Activated CD4-positive, alpha-beta T cell treated with anti-CD3 and anti-CD28 coated beads, Interleukin-2, amount 10 ng/mL, durations not matched to agents 24 days and 14 days (primary cell): ENCODE results near the gene RERE. TPM values are rescaled to one million over a fixed set of nuclear protein-coding genes. Genes with fewer than 3 reads are reported as not detected.
A peak's percentile ranks its signal among the peaks of the same experiment; 100 is the strongest.
"Not testable (repeated sequence)": the region's sequence is repeated elsewhere in the genome, so short reads cannot be mapped to it uniquely, and the experiment has no call there.

ENCODE experiments used
- DNase-seq: peaks from one replicate; pipeline ENCODE4 v3.0.0; 2022
- H3K27ac Mint-ChIP-seq: one replicate; pipeline ENCODE4 v1.8.0; 2022; ENCODE audit warnings: mild to moderate bottlenecking, mixed read lengths
- H3K27me3 Mint-ChIP-seq: one replicate; pipeline ENCODE4 v1.8.0; 2022; ENCODE audit warnings: mixed read lengths
- H3K36me3 Mint-ChIP-seq: one replicate; pipeline ENCODE4 v1.8.0; 2022; ENCODE audit warnings: low read depth, mild to moderate bottlenecking, mixed read lengths
- H3K4me1 Mint-ChIP-seq: one replicate; pipeline ENCODE4 v1.8.0; 2021; ENCODE audit warnings: mixed read lengths
- H3K4me3 Mint-ChIP-seq: one replicate; pipeline ENCODE4 v1.8.0; 2022; ENCODE audit warnings: mild to moderate bottlenecking, moderate library complexity, mixed read lengths
- H3K9me3 Mint-ChIP-seq: one replicate; pipeline ENCODE4 v1.8.0; 2021; ENCODE audit warnings: mixed read lengths
- intact Hi-C: fragments of 100-400 bp; cut with micrococcal nuclease; formaldehyde crosslinking; loops from one replicate; pipeline ENCODE4 v1.15.1; 2023
- total RNA-seq: library from RNA; stranded (reverse); gene quantifications from 2 replicates; pipeline ENCODE4 v1.2.3, GENCODE V29; 2022

The RERE gene
- total RNA-seq, 1 donor from 2014 or later, result 85.6 TPM

DNA sequence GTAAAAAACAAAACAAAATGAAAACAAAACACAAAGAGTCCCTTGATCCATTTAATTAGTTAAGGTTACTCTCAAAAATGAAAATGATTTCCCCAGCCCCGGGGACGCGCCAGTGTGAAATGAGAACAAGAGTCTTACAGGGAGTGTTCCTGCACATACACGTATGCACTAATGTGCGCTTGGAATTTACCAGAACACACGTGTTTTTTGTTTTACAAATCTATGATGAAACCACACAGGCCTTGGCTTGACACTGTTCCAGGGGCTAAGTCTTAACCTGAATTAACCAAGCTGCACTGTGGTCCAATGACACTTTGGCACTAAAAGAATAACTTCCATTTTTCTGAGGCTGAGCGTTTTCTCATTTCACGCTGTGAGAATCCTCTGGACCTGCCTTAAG lies 435.8 kb downstream of the RERE start:
- no peak overlapping the region for H3K27ac Mint-ChIP-seq

GRCh38 chr1:8380310-8380709 lies 437.1 kb downstream of the RERE start:
- not testable (repeated sequence) for H3K9me3 Mint-ChIP-seq, DNase-seq, H3K27me3 Mint-ChIP-seq, H3K27ac Mint-ChIP-seq, H3K4me3 Mint-ChIP-seq
- H3K4me1 Mint-ChIP-seq, result peaks cover 53% of the 10 kb centered on the region
- intact Hi-C loops, result loop anchor here (5.0 kb wide), 1 partner anchor 42 kb away; no protein-coding TSS in a partner anchor
- H3K36me3 Mint-ChIP-seq, result peaks cover 12% of the 10 kb centered on the region

More for the DNA sequence above, 435.8 kb downstream of the RERE start:
- no peak for DNase-seq
- no peaks in the 10 kb centered on the region for H3K27me3 Mint-ChIP-seq
- intact Hi-C loops, result loop anchor here (5.0 kb wide), 1 partner anchor 41 kb away; no protein-coding TSS in a partner anchor
- peaks cover 52% of the 10 kb centered on the region for H3K4me1 Mint-ChIP-seq
- H3K36me3 Mint-ChIP-seq, result peaks cover 19% of the 10 kb centered on the region
- H3K4me3 Mint-ChIP-seq, result no peak overlapping the region
- no peaks in the 10 kb centered on the region for H3K9me3 Mint-ChIP-seq

DNA sequence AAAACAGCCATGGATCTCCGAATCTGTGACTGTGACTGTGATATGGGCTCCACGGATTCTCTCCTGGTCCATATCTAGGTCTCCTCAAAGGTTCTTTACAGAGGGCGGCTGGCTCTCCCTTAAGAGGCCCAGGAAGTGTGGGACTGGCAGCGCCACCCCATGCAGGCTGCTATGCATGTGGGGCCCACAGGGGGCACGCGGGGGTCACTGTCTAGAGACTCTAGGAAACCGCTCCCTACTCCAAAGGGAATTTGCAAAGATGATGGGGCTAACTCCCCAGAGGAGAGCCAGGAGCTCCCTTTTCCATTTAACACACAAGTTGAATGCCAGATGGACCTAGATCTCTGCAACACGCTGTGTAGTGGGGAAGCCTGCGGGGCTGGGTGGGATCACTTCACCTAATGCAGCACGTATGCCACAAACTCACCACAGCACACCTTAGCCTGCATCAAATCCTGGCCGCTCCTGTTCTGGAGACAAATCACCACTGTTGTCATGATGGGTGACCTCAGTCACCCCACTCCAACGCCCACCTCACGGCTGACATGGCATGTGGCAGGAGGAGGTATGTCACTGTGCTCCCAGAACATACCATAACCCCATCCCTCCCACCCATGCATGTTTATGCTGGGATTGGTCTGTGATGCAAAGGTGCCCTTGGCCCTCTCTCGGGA lies 437.8 kb downstream of the RERE start:
- Mint-ChIP-seq H3K27me3 (no peaks in the 10 kb centered on the region), H3K9me3 (no peaks in the 10 kb centered on the region), H3K36me3 (peaks cover 15% of the 10 kb centered on the region), H3K4me1 (peaks cover 53% of the 10 kb centered on the region), H3K27ac (no peak overlapping the region), H3K4me3 (no peak overlapping the region)
- intact Hi-C loops, result loop anchor here (5.0 kb wide), 1 partner anchor 43 kb away; no protein-coding TSS in a partner anchor
- no peak for DNase-seq

DNA sequence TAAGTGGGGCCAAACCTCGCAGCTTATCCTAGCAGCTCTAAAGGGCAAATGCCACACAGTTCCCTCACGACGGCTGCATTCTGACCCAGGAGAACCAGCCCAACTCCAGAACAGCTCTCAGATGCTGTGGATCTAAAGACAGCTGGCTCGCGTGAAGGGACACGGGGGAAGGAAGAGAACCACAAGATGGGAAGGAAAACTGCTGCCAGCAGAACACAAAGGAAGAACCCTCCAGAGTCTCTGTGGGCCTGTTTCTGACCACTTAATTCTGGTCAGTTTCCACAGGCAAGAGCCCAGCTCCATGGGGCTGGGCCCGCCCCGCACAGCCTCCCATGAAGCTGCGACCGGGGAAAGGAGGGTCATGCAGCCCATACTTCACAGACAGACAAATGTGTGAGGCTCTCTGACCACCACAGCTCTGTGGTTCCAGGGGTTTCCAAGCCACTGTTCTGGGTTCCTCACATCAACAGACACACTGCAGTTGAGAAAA lies 438.4 kb downstream of the RERE start:
- no peak for DNase-seq
- Mint-ChIP-seq H3K36me3 (peaks cover 16% of the 10 kb centered on the region), H3K27me3 (no peaks in the 10 kb centered on the region), H3K4me3 (no peak overlapping the region), H3K27ac (peak overlapping the region; percentile 14), H3K9me3 (no peaks in the 10 kb centered on the region), H3K4me1 (peaks cover 51% of the 10 kb centered on the region)
- intact Hi-C loops, result no loop called here

- intact Hi-C loops, result no loop called here
- Mint-ChIP-seq H3K36me3 (peaks cover 16% of the 10 kb centered on the region), H3K4me1 (peaks cover 47% of the 10 kb centered on the region), H3K27me3 (no peaks in the 10 kb centered on the region), H3K9me3 (no peaks in the 10 kb centered on the region), H3K4me3 (no peak overlapping the region), H3K27ac (no peak overlapping the region)
- DNase-seq, result no peak
Observed at GRCh38 chr1:8378178-8378577, 439.3 kb downstream of the RERE start.

DNA sequence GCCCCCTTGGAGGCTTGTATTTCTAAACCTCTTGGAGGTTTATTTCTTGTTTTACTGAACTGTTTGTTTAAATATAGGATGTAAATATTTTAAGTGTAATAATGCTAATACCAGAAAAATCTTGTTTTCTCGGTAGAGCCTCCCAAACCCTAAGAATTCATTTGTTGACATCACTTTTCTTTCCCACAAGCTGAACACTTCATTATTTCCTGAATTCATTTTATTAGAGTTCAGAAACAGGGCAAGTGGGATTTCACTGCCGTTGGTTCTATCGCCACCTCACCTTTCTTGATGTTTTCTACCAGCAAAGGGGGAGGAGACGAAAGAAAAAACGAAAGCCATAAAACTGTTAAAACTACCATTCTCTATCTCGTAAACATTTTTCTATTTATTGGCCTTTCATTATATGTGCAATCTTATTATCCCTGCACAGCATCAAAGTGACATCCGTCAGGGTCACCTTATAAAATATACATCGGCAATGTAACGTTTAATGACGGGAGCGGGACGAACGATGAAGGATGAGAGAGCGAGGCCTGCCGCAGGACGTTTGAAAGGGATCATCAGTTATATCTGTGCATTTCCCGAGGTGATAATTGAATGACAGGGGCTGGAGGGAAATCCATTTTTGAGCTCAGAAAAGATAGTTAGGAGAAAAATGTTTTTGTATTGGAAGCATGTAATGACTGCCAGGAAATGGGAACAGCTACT lies 440.0 kb downstream of the RERE start:
- intact Hi-C loops, result no loop called here
- H3K9me3 Mint-ChIP-seq, result no peaks in the 10 kb centered on the region
- H3K4me3 Mint-ChIP-seq, result no peak overlapping the region
- peaks cover 42% of the 10 kb centered on the region for H3K4me1 Mint-ChIP-seq
- H3K27ac Mint-ChIP-seq, result no peak overlapping the region
- H3K27me3 Mint-ChIP-seq, result no peaks in the 10 kb centered on the region
- no peak for DNase-seq
- H3K36me3 Mint-ChIP-seq, result peaks cover 13% of the 10 kb centered on the region

DNA sequence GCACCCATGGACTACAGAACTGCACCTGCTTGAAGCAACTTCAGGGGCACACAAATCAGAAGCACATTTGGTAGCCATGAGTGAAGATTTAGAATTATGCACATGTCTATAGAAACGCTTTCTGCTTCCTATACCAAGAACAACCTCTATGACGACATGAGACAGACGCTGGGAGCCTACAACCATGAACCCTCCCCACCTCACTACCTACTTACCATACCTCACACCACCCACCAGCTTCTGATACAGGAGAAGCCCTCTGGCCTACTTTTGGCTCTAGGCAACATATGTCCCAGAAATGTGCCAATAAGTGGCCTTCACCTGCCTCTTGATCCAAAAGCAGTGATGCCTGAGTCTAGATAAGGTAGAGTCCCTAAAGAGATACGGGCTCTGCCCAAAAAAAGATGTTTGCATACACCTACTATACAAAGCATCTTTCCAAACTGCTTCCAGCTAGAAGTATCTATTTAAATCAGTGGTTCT lies 441.0 kb downstream of the RERE start:
- H3K27ac Mint-ChIP-seq, result peak overlapping the region; percentile 23

GRCh38 chr1:8374812-8375211 lies 442.6 kb downstream of the RERE start:
- peak; percentile 70 for DNase-seq
- H3K27me3 Mint-ChIP-seq, result no peaks in the 10 kb centered on the region
- intact Hi-C loops, result no loop called here
- H3K36me3 Mint-ChIP-seq, result peaks cover 12% of the 10 kb centered on the region
- peak overlapping the region; percentile 71 for H3K27ac Mint-ChIP-seq
- H3K4me1 Mint-ChIP-seq, result peaks cover 38% of the 10 kb centered on the region
- no peak overlapping the region for H3K4me3 Mint-ChIP-seq
- no peaks in the 10 kb centered on the region for H3K9me3 Mint-ChIP-seq

More for the DNA sequence above, 441.0 kb downstream of the RERE start:
- Mint-ChIP-seq H3K4me1 (peaks cover 37% of the 10 kb centered on the region), H3K27me3 (no peaks in the 10 kb centered on the region), H3K36me3 (peaks cover 13% of the 10 kb centered on the region), H3K4me3 (no peak overlapping the region), H3K9me3 (no peaks in the 10 kb centered on the region)
- intact Hi-C loops, result no loop called here
- DNase-seq, result no peak

- peaks cover 36% of the 10 kb centered on the region for H3K4me1 Mint-ChIP-seq
- H3K27ac Mint-ChIP-seq, result peak overlapping the region; percentile 71
Observed at GRCh38 chr1:8374356-8374755, 443.1 kb downstream of the RERE start.

GRCh38 chr1:8373581-8374241 lies 443.7 kb downstream of the RERE start:
- Mint-ChIP-seq H3K27ac (no peak overlapping the region), H3K27me3 (no peaks in the 10 kb centered on the region), H3K9me3 (no peaks in the 10 kb centered on the region), H3K36me3 (peaks cover 10% of the 10 kb centered on the region), H3K4me3 (no peak overlapping the region), H3K4me1 (peaks cover 31% of the 10 kb centered on the region)
- intact Hi-C loops, result no loop called here
- DNase-seq, result no peak

More at GRCh38 chr1:8374356-8374755, 443.1 kb downstream of the RERE start:
- no peaks in the 10 kb centered on the region for H3K9me3 Mint-ChIP-seq
- no peaks in the 10 kb centered on the region for H3K27me3 Mint-ChIP-seq
- no peak overlapping the region for H3K4me3 Mint-ChIP-seq
- intact Hi-C loops, result no loop called here
- peaks cover 12% of the 10 kb centered on the region for H3K36me3 Mint-ChIP-seq
- no peak for DNase-seq

DNA sequence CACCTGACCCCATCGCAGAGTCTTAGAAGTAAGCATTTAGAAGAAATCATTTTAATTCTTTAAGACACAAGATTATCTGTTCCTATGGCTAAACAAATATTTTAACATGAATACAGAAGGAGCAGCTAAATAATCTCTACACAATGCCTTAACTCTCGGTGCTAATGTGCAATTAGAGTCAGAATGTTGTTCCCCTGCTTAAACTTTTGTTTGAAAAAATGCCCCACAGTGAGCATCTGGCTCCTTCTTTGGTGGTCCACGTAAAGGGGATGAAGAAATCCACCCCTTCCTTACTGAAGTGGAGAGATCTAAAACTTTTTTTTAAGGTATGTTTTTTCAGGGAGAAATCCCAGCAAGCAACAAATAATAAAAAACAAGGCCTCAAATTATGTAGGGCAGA lies 444.3 kb downstream of the RERE start:
- DNase-seq, result no peak
- Mint-ChIP-seq H3K36me3 (peaks cover 10% of the 10 kb centered on the region), H3K4me3 (no peak overlapping the region), H3K27ac (no peak overlapping the region), H3K4me1 (peaks cover 25% of the 10 kb centered on the region), H3K9me3 (no peaks in the 10 kb centered on the region), H3K27me3 (no peaks in the 10 kb centered on the region)
- intact Hi-C loops, result no loop called here

GRCh38 chr1:8371372-8371991 lies 446.0 kb downstream of the RERE start:
- no peak for DNase-seq
- peaks cover 23% of the 10 kb centered on the region for H3K4me1 Mint-ChIP-seq

GRCh38 chr1:8370905-8371315 lies 446.5 kb downstream of the RERE start:
- Mint-ChIP-seq H3K9me3 (no peaks in the 10 kb centered on the region), H3K27ac (peak overlapping the region; percentile 31), H3K36me3 (peaks cover 15% of the 10 kb centered on the region), H3K4me1 (peaks cover 19% of the 10 kb centered on the region), H3K27me3 (no peaks in the 10 kb centered on the region), H3K4me3 (no peak overlapping the region)
- DNase-seq, result no peak
- intact Hi-C loops, result no loop called here

More at GRCh38 chr1:8371372-8371991, 446.0 kb downstream of the RERE start:
- Mint-ChIP-seq H3K36me3 (peaks cover 15% of the 10 kb centered on the region), H3K9me3 (no peaks in the 10 kb centered on the region), H3K4me3 (no peak overlapping the region), H3K27ac (peak overlapping the region; percentile 44), H3K27me3 (no peaks in the 10 kb centered on the region)
- intact Hi-C loops, result no loop called here
